Dedifferentiated amniotic fluid mesenchymal stem cell (primary cell): ENCODE data around the gene TPSAB1.

ENCODE experiments used
- DNase-seq: peaks from one replicate; pipeline ENCODE4 v3.0.0-alpha.2; 2016; ENCODE audit errors: extremely low spot score

Gene TPSAB1

GRCh38 chr16:1285669-1286512 is 45.4 kb downstream of the TPSAB1 start:
- DNase-seq, result no peak

- DNase-seq, result no peak
Observed at GRCh38 chr16:1286513-1287094, 46.1 kb downstream of the TPSAB1 start.

- no peak for DNase-seq
Observed at GRCh38 chr16:1287982-1288670, 47.6 kb downstream of the TPSAB1 start.

- no peak for DNase-seq
Observed at GRCh38 chr16:1288813-1289476, 48.4 kb downstream of the TPSAB1 start.

GRCh38 chr16:1289477-1289866 is 49.0 kb downstream of the TPSAB1 start:
- no peak for DNase-seq

GRCh38 chr16:1290063-1290501 is 49.6 kb downstream of the TPSAB1 start:
- DNase-seq, result no peak

GRCh38 chr16:1290860-1291575 is 50.5 kb downstream of the TPSAB1 start:
- no peak for DNase-seq

GRCh38 chr16:1291576-1291974 is 51.1 kb downstream of the TPSAB1 start:
- no peak for DNase-seq
